WI38 (cell line): ENCODE results near the gene RSRC1.

Experiments
- H3K4me3 ChIP-seq: 2 replicates; pipeline ENCODE4 v1.5.1; 2011; ENCODE audit warnings: low read depth, mild to moderate bottlenecking, control low read depth, low read length
- TF ChIP-seq, protein P1 (sequence below): IDR thresholded peaks from 2 replicates; pipeline ENCODE4 v1.5.1; 2012; ENCODE audit warnings: low read depth, mild to moderate bottlenecking, control low read depth, low read length

Gene RSRC1

GRCh38 chr3:158140396-158140795, 30.5 kb downstream of the RSRC1 start:
- TF ChIP-seq, protein P1, sequence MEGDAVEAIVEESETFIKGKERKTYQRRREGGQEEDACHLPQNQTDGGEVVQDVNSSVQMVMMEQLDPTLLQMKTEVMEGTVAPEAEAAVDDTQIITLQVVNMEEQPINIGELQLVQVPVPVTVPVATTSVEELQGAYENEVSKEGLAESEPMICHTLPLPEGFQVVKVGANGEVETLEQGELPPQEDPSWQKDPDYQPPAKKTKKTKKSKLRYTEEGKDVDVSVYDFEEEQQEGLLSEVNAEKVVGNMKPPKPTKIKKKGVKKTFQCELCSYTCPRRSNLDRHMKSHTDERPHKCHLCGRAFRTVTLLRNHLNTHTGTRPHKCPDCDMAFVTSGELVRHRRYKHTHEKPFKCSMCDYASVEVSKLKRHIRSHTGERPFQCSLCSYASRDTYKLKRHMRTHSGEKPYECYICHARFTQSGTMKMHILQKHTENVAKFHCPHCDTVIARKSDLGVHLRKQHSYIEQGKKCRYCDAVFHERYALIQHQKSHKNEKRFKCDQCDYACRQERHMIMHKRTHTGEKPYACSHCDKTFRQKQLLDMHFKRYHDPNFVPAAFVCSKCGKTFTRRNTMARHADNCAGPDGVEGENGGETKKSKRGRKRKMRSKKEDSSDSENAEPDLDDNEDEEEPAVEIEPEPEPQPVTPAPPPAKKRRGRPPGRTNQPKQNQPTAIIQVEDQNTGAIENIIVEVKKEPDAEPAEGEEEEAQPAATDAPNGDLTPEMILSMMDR: no peak

GRCh38 chr3:158148218-158148617, 38.3 kb downstream of the RSRC1 start:
- H3K4me3 ChIP-seq: no peak overlapping the region
- TF ChIP-seq, protein P1: no peak

More at GRCh38 chr3:158140396-158140795, 30.5 kb downstream of the RSRC1 start:
- H3K4me3 ChIP-seq: no peak overlapping the region

- TF ChIP-seq, protein P1: no peak
- no peak overlapping the region for H3K4me3 ChIP-seq
These were observed 42.3 kb downstream of the RSRC1 start for GRCh38 chr3:158152186-158152585.

- no peak overlapping the region for H3K4me3 ChIP-seq
- TF ChIP-seq, protein P1: no peak
These were observed 49.1 kb downstream of the RSRC1 start for GRCh38 chr3:158158969-158159368.

- TF ChIP-seq, protein P1: no peak
- H3K4me3 ChIP-seq: no peak overlapping the region
These were observed 49.8 kb downstream of the RSRC1 start for GRCh38 chr3:158159714-158160113.

- TF ChIP-seq, protein P1: no peak
- no peak overlapping the region for H3K4me3 ChIP-seq
These were observed 51.1 kb downstream of the RSRC1 start for GRCh38 chr3:158160958-158161357.

DNA sequence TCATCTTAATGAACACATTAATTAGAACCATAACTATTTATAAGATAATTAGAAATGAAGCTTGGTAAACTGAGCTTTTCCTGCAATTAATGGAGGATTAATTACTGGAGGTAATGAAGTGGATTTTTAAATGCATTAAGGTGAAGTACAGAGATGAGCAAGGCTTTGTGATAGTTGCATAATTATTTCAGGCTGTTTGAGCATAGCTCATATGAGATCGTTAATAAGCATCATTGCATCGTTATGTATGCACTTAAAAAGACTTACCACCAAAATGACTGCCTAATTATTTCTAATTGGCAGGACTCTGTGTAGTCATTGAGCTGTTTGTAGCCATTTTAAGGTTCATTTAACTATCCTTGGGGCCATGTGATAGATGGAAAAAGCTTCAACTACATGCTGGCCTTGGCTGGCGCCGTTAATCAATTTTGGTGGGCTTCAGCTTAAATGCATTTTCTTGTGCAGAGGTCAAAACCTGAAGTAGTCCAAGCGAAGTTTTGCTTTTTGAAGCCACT, 55.3 kb downstream of the RSRC1 start:
- TF ChIP-seq, protein P1: no peak
- no peak overlapping the region for H3K4me3 ChIP-seq
